GM12878 (cell line): ENCODE measurements around the gene TSR1. TPM values are rescaled to one million over a fixed set of nuclear protein-coding genes. Genes with fewer than 3 reads are reported as not detected.

Source experiments
- ASH2L ChIP-seq: fragments of 300-600, 200-600 bp; sonication (generic); IDR thresholded peaks from 2 replicates; pipeline ENCODE4 v1.6.1; 2017; ENCODE audit warnings: low read depth, mild to moderate bottlenecking, borderline replicate concordance
- FOXK2 ChIP-seq: fragments of 450-650 bp; IDR thresholded peaks from 2 replicates; pipeline ENCODE4 v1.6.1; 2017; ENCODE audit warnings: mild to moderate bottlenecking, moderate library complexity
- IKZF1 ChIP-seq: fragments of 450-650 bp; conservative IDR thresholded peaks from 2 replicates; pipeline ENCODE4 v1.6.1; 2017; ENCODE audit warnings: antibody characterized with exemption, mild to moderate bottlenecking
- IRF4 ChIP-seq: IDR thresholded peaks from 2 replicates; pipeline ENCODE4 v1.6.1; 2011; ENCODE audit warnings: low read depth, low read length
- NFXL1 ChIP-seq: fragments of 450-650 bp; IDR thresholded peaks from 2 replicates; pipeline ENCODE4 v1.6.1; 2017; ENCODE audit warnings: antibody characterized with exemption, mild to moderate bottlenecking, borderline replicate concordance
- RAD21 ChIP-seq: IDR thresholded peaks from 2 replicates; pipeline ENCODE4 v1.6.1; 2011; ENCODE audit warnings: mild to moderate bottlenecking, low read depth, low read length, moderate library complexity; ENCODE audit not compliant: insufficient read depth
- RCOR1 ChIP-seq: conservative IDR thresholded peaks from 2 replicates; pipeline ENCODE4 v1.6.1; 2012; ENCODE audit warnings: low read depth, low read length, improper control_type of control experiment
- RUNX3 ChIP-seq: IDR thresholded peaks from 2 replicates; pipeline ENCODE4 v1.6.1; 2012; ENCODE audit warnings: low read length, inconsistent platforms
- ZZZ3 ChIP-seq: IDR thresholded peaks from 2 replicates; pipeline ENCODE4 v1.6.1; 2011; ENCODE audit warnings: low read depth; ENCODE audit not compliant: control insufficient read depth, insufficient read length
- polyA plus RNA-seq, 11 experiments: library from polyadenylated mRNA; depleted of rRNA in 4 of 11; unstranded in 6 of 11; stranded (reverse) in 5 of 11; fragments of >200 nt; fragmentation: Nextera tagmentation in 4 of 11; fragmentation: Illumina TruSeq in 1 of 11; extraction: Ambion mirVana in 4 of 11; extraction: Trizol in 1 of 11; gene quantifications; 1 replicate in 1 of 11; 2 replicates in 10 of 11; pipeline versions ENCODE4 v1.2.1 to v1.2.3, GENCODE V29; 2011 to 2016; ENCODE audit warnings: inconsistent platforms in 2 of 11, missing spikeins in 2 of 11, low read depth in 1 of 11
- total RNA-seq, 4 experiments: library from RNA; depleted of rRNA in 3 of 4; stranded (reverse); fragments of >200 nt in 3 of 4; fragmentation: Illumina TruSeq in 1 of 4; extraction: Trizol in 1 of 4; gene quantifications; 2 replicates each; pipeline versions ENCODE4 v1.2.1 to v1.2.3, GENCODE V29; 2013 to 2021
- TF ChIP-seq, protein P1 (sequence below): IDR thresholded peaks from 2 replicates; pipeline ENCODE4 v1.6.1; 2012; ENCODE audit warnings: mild to moderate bottlenecking, low read depth, low read length
- TF ChIP-seq, protein P2 (sequence below), 3 experiments: IDR thresholded peaks in 2 of 3; conservative IDR thresholded peaks in 1 of 3; 2 replicates each; pipeline ENCODE4 v1.5.1; 2011; ENCODE audit warnings: low read depth in 3 of 3, low read length in 3 of 3, mild to moderate bottlenecking in 3 of 3, control low read depth in 2 of 3, moderate library complexity in 2 of 3, inconsistent platforms in 1 of 3, mixed read lengths in 1 of 3; ENCODE audit not compliant: control insufficient read depth in 2 of 3, insufficient read depth in 1 of 3; ENCODE audit errors: extremely low read depth in 1 of 3
- TF ChIP-seq, protein P3 (sequence below): fragments of 450-650 bp; IDR thresholded peaks from 2 replicates; pipeline ENCODE4 v1.6.1; 2016; ENCODE audit warnings: mild to moderate bottlenecking, moderate library complexity, borderline replicate concordance
- TF ChIP-seq, protein P4 (sequence below): IDR thresholded peaks from 2 replicates; pipeline ENCODE4 v1.6.1; 2011; ENCODE audit warnings: mild to moderate bottlenecking, low read depth, low read length, moderate library complexity; ENCODE audit not compliant: insufficient replicate concordance
- TF ChIP-seq, protein P5 (sequence below): fragments of 450-650 bp; conservative IDR thresholded peaks from 2 replicates; pipeline ENCODE4 v1.6.1; 2017; ENCODE audit warnings: mild to moderate bottlenecking, moderate library complexity

TSR1 gene
- total and polyA plus RNA-seq, 10 of the 15 experiments (the other 5 are each of a cell fraction or from before 2014, with no cell fraction given): 14.7 to 100 (median 46.9) TPM

DNA sequence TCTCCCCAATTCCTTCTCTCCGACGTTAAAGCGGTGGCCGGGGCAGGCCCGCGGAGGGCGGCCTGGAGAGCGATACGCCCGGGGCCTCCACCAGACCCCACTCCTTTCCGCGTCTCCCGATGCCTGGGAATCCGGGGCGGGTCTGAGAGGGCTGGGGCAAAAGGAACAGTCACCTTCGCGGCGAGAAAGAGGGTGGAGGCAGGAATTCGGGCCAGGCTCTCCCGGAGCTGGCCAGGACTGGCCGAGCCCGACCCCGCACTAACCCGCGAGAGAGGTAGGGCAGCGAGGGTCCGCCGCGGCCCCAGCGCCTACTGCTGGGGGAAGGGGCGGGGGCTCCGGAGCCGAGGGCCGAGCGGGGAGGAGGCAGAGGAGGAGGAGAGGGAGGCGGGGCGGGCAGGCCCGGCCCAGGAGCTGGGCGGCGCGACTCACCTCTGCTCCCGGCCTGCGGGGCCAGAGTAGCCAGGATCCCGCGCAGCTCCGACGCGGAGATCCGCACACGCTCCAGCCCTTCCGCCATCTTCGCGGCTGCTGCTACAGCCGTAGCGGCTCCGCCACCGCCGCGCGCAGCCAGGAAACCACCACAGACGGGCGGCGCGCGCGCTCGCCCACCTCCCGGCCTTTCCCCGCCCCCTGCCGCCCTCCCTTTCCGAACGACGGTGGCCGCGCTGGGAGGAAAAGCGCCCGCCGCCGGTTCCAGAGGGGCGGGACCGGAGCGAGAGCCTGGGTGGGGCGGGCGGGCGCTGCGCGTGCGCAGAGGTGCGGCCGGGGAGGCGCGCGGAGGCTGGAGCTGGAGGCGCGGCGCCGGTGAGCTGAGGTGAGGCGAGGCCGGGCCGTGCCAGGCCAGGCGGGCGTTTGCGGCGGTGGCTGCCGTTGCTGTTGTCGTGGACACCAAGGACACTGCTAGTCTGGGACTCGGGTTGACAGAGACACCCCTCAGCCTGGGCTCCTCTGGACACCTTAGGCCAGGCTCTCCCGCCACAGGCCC is 32.8 kb downstream of the TSR1 start, which contains the start of the genes SMG6 and SRR (continued):
- TF ChIP-seq, protein P1, sequence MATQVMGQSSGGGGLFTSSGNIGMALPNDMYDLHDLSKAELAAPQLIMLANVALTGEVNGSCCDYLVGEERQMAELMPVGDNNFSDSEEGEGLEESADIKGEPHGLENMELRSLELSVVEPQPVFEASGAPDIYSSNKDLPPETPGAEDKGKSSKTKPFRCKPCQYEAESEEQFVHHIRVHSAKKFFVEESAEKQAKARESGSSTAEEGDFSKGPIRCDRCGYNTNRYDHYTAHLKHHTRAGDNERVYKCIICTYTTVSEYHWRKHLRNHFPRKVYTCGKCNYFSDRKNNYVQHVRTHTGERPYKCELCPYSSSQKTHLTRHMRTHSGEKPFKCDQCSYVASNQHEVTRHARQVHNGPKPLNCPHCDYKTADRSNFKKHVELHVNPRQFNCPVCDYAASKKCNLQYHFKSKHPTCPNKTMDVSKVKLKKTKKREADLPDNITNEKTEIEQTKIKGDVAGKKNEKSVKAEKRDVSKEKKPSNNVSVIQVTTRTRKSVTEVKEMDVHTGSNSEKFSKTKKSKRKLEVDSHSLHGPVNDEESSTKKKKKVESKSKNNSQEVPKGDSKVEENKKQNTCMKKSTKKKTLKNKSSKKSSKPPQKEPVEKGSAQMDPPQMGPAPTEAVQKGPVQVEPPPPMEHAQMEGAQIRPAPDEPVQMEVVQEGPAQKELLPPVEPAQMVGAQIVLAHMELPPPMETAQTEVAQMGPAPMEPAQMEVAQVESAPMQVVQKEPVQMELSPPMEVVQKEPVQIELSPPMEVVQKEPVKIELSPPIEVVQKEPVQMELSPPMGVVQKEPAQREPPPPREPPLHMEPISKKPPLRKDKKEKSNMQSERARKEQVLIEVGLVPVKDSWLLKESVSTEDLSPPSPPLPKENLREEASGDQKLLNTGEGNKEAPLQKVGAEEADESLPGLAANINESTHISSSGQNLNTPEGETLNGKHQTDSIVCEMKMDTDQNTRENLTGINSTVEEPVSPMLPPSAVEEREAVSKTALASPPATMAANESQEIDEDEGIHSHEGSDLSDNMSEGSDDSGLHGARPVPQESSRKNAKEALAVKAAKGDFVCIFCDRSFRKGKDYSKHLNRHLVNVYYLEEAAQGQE: no peak
- TF ChIP-seq, protein P2, sequence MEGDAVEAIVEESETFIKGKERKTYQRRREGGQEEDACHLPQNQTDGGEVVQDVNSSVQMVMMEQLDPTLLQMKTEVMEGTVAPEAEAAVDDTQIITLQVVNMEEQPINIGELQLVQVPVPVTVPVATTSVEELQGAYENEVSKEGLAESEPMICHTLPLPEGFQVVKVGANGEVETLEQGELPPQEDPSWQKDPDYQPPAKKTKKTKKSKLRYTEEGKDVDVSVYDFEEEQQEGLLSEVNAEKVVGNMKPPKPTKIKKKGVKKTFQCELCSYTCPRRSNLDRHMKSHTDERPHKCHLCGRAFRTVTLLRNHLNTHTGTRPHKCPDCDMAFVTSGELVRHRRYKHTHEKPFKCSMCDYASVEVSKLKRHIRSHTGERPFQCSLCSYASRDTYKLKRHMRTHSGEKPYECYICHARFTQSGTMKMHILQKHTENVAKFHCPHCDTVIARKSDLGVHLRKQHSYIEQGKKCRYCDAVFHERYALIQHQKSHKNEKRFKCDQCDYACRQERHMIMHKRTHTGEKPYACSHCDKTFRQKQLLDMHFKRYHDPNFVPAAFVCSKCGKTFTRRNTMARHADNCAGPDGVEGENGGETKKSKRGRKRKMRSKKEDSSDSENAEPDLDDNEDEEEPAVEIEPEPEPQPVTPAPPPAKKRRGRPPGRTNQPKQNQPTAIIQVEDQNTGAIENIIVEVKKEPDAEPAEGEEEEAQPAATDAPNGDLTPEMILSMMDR (IDR thresholded peaks at IDR 0.05 in 2 of 3, conservative IDR thresholded peaks at IDR 0.05 in 1 of 3; ENCODE audit: control insufficient read depth in 2 of 3, extremely low read depth in 1 of 3, insufficient read depth in 1 of 3, low read depth in 3 of 3, low read length in 3 of 3): no peak
- TF ChIP-seq RAD21: no peak
- TF ChIP-seq FOXK2: no peak
- TF ChIP-seq, protein P3, sequence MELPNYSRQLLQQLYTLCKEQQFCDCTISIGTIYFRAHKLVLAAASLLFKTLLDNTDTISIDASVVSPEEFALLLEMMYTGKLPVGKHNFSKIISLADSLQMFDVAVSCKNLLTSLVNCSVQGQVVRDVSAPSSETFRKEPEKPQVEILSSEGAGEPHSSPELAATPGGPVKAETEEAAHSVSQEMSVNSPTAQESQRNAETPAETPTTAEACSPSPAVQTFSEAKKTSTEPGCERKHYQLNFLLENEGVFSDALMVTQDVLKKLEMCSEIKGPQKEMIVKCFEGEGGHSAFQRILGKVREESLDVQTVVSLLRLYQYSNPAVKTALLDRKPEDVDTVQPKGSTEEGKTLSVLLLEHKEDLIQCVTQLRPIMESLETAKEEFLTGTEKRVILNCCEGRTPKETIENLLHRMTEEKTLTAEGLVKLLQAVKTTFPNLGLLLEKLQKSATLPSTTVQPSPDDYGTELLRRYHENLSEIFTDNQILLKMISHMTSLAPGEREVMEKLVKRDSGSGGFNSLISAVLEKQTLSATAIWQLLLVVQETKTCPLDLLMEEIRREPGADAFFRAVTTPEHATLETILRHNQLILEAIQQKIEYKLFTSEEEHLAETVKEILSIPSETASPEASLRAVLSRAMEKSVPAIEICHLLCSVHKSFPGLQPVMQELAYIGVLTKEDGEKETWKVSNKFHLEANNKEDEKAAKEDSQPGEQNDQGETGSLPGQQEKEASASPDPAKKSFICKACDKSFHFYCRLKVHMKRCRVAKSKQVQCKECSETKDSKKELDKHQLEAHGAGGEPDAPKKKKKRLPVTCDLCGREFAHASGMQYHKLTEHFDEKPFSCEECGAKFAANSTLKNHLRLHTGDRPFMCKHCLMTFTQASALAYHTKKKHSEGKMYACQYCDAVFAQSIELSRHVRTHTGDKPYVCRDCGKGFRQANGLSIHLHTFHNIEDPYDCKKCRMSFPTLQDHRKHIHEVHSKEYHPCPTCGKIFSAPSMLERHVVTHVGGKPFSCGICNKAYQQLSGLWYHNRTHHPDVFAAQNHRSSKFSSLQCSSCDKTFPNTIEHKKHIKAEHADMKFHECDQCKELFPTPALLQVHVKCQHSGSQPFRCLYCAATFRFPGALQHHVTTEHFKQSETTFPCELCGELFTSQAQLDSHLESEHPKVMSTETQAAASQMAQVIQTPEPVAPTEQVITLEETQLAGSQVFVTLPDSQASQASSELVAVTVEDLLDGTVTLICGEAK: no peak
- TF ChIP-seq, protein P4, sequence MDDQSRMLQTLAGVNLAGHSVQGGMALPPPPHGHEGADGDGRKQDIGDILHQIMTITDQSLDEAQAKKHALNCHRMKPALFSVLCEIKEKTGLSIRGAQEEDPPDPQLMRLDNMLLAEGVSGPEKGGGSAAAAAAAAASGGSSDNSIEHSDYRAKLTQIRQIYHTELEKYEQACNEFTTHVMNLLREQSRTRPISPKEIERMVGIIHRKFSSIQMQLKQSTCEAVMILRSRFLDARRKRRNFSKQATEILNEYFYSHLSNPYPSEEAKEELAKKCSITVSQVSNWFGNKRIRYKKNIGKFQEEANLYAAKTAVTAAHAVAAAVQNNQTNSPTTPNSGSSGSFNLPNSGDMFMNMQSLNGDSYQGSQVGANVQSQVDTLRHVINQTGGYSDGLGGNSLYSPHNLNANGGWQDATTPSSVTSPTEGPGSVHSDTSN: no peak
- no peak for TF ChIP-seq IRF4
- peak; percentile 63 for TF ChIP-seq IKZF1
- TF ChIP-seq, protein P5, sequence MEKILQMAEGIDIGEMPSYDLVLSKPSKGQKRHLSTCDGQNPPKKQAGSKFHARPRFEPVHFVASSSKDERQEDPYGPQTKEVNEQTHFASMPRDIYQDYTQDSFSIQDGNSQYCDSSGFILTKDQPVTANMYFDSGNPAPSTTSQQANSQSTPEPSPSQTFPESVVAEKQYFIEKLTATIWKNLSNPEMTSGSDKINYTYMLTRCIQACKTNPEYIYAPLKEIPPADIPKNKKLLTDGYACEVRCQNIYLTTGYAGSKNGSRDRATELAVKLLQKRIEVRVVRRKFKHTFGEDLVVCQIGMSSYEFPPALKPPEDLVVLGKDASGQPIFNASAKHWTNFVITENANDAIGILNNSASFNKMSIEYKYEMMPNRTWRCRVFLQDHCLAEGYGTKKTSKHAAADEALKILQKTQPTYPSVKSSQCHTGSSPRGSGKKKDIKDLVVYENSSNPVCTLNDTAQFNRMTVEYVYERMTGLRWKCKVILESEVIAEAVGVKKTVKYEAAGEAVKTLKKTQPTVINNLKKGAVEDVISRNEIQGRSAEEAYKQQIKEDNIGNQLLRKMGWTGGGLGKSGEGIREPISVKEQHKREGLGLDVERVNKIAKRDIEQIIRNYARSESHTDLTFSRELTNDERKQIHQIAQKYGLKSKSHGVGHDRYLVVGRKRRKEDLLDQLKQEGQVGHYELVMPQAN: peak; percentile 37
- no peak for TF ChIP-seq RCOR1
- TF ChIP-seq ASH2L: no peak
- TF ChIP-seq RUNX3: peak; percentile 30; the same call in 1 of the 2 replicates
- no peak for TF ChIP-seq NFXL1
- TF ChIP-seq ZZZ3: no peak
